Right lobe of liver (tissue), 6 donors: ENCODE measurements around the gene SULT2B1. TPM values are rescaled to one million over a fixed set of nuclear protein-coding genes. Genes with fewer than 3 reads are reported as not detected.
A peak's percentile ranks its signal among the peaks of the same experiment; 100 is the strongest.

Source experiments
- ATAC-seq, 4 donors: fragments of 200-7000 bp; cut with Tn5 transposase; one replicate each; pipeline ENCODE4 v1.9.1; 2020; ENCODE audit warnings: mild to moderate bottlenecking in 4 of 4, moderate library complexity in 4 of 4
- DNase-seq, 3 donors: peaks; one replicate each; pipeline ENCODE4 v3.0.0-alpha.2; 2020
- H3K27ac ChIP-seq, 3 donors: fragments of 200-600 bp; one replicate each; pipeline ENCODE4 v1.8.0; 2022
- H3K27me3 ChIP-seq, 2 donors: fragments of 200-600 bp; one replicate each; pipeline ENCODE4 v1.8.0; 2022
- H3K36me3 ChIP-seq, 4 donors: fragments of 200-600 bp; sonication (generic) in 1 of 4; one replicate each; pipeline versions ENCODE4 v1.5.1 to v1.8.0; 2017 to 2022; ENCODE audit warnings: control low read depth in 1 of 4
- H3K4me1 ChIP-seq, 4 donors: fragments of 200-600 bp; sonication (generic) in 1 of 4; one replicate each; pipeline versions ENCODE4 v1.5.1 to v1.8.0; 2017 to 2022; ENCODE audit warnings: control low read depth in 1 of 4
- H3K4me3 ChIP-seq, 3 donors: fragments of 200-600 bp; one replicate each; pipeline ENCODE4 v1.8.0; 2022
- H3K9me3 ChIP-seq, 4 donors: fragments of 200-600 bp; sonication (generic) in 1 of 4; one replicate each; pipeline versions ENCODE4 v1.5.1 to v1.8.0; 2017 to 2022; ENCODE audit warnings: control low read depth in 1 of 4
- CTCF ChIP-seq, 4 donors: fragments of 200-600 bp in 3 of 4; fragments of 450-650 bp in 1 of 4; IDR thresholded peaks; one replicate each; pipeline versions ENCODE4 v1.5.1 to v1.8.0; 2016 to 2022; ENCODE audit warnings: antibody characterized with exemption in 4 of 4, mild to moderate bottlenecking in 2 of 4
- POLR2A ChIP-seq: fragments of 450-650 bp; IDR thresholded peaks from one replicate; pipeline ENCODE4 v1.6.1; 2017; ENCODE audit warnings: antibody characterized with exemption, mild to moderate bottlenecking
- WGBS: methylation state at CpG from one replicate; pipeline ENCODE4 v1.1.6; 2018; ENCODE audit warnings: low coverage, low lambda C conversion rate; ENCODE audit not compliant: insufficient coverage; ENCODE audit errors: missing lambda C conversion rate; 5-methylcytosine and 5-hydroxymethylcytosine counted together
- intact Hi-C, 2 donors: fragments of 100-400 bp; cut with DNase I; formaldehyde crosslinking; loops; one replicate each; pipeline versions ENCODE4 v1.11.2 to v1.14.1; 2022
- total RNA-seq, 6 experiments: library from RNA; depleted of rRNA in 2 of 6; stranded (reverse); fragments of >200 nt in 2 of 6; fragmentation: NEBNext Ultra II Directional in 3 of 6; extraction: Animal tissue kit (Norgen Biotek cat#: 25700) in 3 of 6; gene quantifications; one replicate each; pipeline versions ENCODE4 v1.1.0 to v1.2.4, GENCODE V29; 2016 to 2023
- donor health status: DM: no; HTN: yes; CAD: no.
- donor health status: DM: no; HTN: no; CAD: no.
- donor health status: DM: no; HTN: no; CAD: no.
- donor health status: DM: no; HTN: yes; CAD: no.
- donor health status: DM: no; HTN: yes; CAD: no.

Gene SULT2B1
- total RNA-seq, 6 experiments from 2014 or later: 0.61 TPM; not detected in 5

GRCh38 chr19:48642862-48643261, 90.9 kb downstream of the SULT2B1 start:
- intact Hi-C loops: no loop called here
- Histone ChIP-seq H3K36me3 (no peaks in the 10 kb centered on the region), H3K4me1 (peaks cover 0 to 7% (median 3%) of the 10 kb centered on the region in 4 donors), H3K4me3 (no peak overlapping the region), H3K9me3 (no peaks in the 10 kb centered on the region), H3K27me3 (no peaks in the 10 kb centered on the region), H3K27ac (no peak overlapping the region)
- ATAC-seq (no peak), DNase-seq (no peak)
- WGBS: 76% methylated on average over 5 of the region's 5 CpGs
- no peak for TF ChIP-seq POLR2A
- no peak for TF ChIP-seq CTCF (IDR thresholded peaks at IDR 0.05)

GRCh38 chr19:48644355-48644754, 92.4 kb downstream of the SULT2B1 start:
- H3K4me1 ChIP-seq: peaks cover 0 to 7% (median 3%) of the 10 kb centered on the region in 4 donors

GRCh38 chr19:48644839-48645619, 93.1 kb downstream of the SULT2B1 start:
- peaks cover 0 to 7% (median 3%) of the 10 kb centered on the region in 4 donors for H3K4me1 ChIP-seq
- peak; percentile 69 to 82 (median 75) for ATAC-seq
- peak; percentile 58 to 72 (median 69) for DNase-seq
- no peak for TF ChIP-seq POLR2A
- no peak for TF ChIP-seq CTCF (IDR thresholded peaks at IDR 0.05)
- WGBS: 3% methylated on average over 6 of the region's 25 CpGs
- intact Hi-C loops: no loop called here
- no peaks in the 10 kb centered on the region for H3K9me3 ChIP-seq
- H3K27ac ChIP-seq: peak overlapping the region; percentile 11 to 50 (median 37)
- no peaks in the 10 kb centered on the region for H3K27me3 ChIP-seq
- H3K4me3 ChIP-seq: peak overlapping the region; percentile 10 to 37 (median 16)
- H3K36me3 ChIP-seq: no peaks in the 10 kb centered on the region

More at GRCh38 chr19:48644355-48644754, 92.4 kb downstream of the SULT2B1 start:
- TF ChIP-seq CTCF (IDR thresholded peaks at IDR 0.05): no peak
- DNase-seq: no peak
- no peaks in the 10 kb centered on the region for H3K36me3 ChIP-seq
- no peak for ATAC-seq
- no peaks in the 10 kb centered on the region for H3K9me3 ChIP-seq
- intact Hi-C loops: no loop called here
- H3K4me3 ChIP-seq: no peak overlapping the region
- H3K27me3 ChIP-seq: no peaks in the 10 kb centered on the region
- WGBS: 76% methylated on average over 3 of the region's 4 CpGs
- no peak overlapping the region for H3K27ac ChIP-seq

DNA sequence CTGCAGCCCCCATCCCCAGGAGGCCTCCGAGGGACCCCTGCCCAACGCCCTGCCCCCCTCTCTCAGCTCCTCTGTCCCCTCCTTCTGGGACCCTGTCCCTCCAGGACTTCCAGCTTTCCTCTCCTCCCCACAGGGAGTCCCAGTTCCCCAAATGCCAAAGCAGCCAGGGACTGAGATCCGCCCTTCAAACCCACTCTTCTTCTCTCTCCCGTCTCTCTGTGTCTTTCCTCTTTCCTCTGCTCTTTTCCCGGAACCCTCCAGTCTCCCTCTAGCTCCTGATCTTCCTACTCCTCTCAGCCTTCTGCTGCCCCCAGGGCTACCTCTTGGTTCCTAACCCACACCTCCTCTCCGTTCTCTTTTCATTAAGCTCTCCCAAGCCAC, 93.6 kb downstream of the SULT2B1 start:
- ATAC-seq (no peak), DNase-seq (no peak)
- no peaks in the 10 kb centered on the region for H3K36me3 ChIP-seq
- TF ChIP-seq POLR2A: no peak
- TF ChIP-seq CTCF (IDR thresholded peaks at IDR 0.05): no peak
- H3K9me3 ChIP-seq: no peaks in the 10 kb centered on the region
- H3K27ac ChIP-seq: peak overlapping the region; percentile 11 to 50 (median 37)
- H3K4me3 ChIP-seq: peak overlapping the region in 2 of 3 donors; percentile 21 to 37
- 1% methylated on average over 6 of the region's 6 CpGs for WGBS
- H3K4me1 ChIP-seq: peaks cover 0 to 7% (median 3%) of the 10 kb centered on the region in 4 donors
- H3K27me3 ChIP-seq: no peaks in the 10 kb centered on the region
- intact Hi-C loops: no loop called here
